ENCODE results near the gene TNNT1.

DNA sequence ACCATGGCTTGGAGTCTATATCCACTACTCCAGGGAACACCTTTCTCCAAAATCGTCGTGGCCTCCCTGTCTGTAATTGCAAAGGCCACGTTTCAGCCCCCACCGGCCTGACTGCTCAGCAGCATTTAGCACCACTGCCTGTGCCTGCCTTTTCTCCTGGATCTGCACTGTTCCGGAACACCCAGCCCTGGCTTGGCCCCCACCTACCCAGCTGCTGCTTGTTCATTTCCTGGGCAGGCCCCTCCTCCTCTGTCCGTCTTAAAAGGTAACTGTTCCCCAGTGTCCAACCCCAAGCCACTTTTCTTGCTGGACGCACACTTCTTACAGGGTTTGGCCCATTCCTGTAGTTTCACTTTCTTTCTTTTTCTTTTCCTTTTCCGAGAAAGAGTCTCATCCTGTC, 39.6 kb upstream of the TNNT1 start:
- TF ChIP-seq, protein P1, sequence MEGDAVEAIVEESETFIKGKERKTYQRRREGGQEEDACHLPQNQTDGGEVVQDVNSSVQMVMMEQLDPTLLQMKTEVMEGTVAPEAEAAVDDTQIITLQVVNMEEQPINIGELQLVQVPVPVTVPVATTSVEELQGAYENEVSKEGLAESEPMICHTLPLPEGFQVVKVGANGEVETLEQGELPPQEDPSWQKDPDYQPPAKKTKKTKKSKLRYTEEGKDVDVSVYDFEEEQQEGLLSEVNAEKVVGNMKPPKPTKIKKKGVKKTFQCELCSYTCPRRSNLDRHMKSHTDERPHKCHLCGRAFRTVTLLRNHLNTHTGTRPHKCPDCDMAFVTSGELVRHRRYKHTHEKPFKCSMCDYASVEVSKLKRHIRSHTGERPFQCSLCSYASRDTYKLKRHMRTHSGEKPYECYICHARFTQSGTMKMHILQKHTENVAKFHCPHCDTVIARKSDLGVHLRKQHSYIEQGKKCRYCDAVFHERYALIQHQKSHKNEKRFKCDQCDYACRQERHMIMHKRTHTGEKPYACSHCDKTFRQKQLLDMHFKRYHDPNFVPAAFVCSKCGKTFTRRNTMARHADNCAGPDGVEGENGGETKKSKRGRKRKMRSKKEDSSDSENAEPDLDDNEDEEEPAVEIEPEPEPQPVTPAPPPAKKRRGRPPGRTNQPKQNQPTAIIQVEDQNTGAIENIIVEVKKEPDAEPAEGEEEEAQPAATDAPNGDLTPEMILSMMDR (IDR thresholded peaks at IDR 0.05; ENCODE audit: low read depth, low read length): no peak
- no peak for TF ChIP-seq EZH2phosphoT487 (IDR thresholded peaks at IDR 0.05; ENCODE audit: low read depth)
